Effector memory CD4-positive, alpha-beta T cell (primary cell): ENCODE measurements around the gene STK32C.
A peak's percentile ranks its signal among the peaks of the same experiment; 100 is the strongest.
"Not testable (repeated sequence)": the region's sequence is repeated elsewhere in the genome, so short reads cannot be mapped to it uniquely, and the experiment has no call there.

Source experiments
- DNase-seq, 3 donors: peaks; one replicate each; pipeline ENCODE4 v3.0.0-alpha.2; 2020
- H3K27ac ChIP-seq: 2 replicates; pipeline ENCODE4 v1.7.0; 2013; ENCODE audit warnings: mild to moderate bottlenecking, low read length, moderate library complexity; ENCODE audit not compliant: insufficient read depth, poor library complexity, severe bottlenecking
- H3K27me3 ChIP-seq: replicated peaks from 2 replicates; pipeline ENCODE4 v1.7.0; 2013; ENCODE audit warnings: mild to moderate bottlenecking, low read length; ENCODE audit not compliant: insufficient read depth, control insufficient read depth, poor library complexity, severe bottlenecking
- H3K36me3 ChIP-seq: 2 replicates; pipeline ENCODE4 v1.7.0; 2013; ENCODE audit warnings: mild to moderate bottlenecking, low read length, moderate library complexity; ENCODE audit not compliant: control insufficient read depth, insufficient read depth
- H3K4me1 ChIP-seq: 2 replicates; pipeline ENCODE4 v1.7.0; 2013; ENCODE audit warnings: low read length, mild to moderate bottlenecking; ENCODE audit not compliant: control insufficient read depth, insufficient read depth, poor library complexity, severe bottlenecking
- H3K4me3 ChIP-seq: 2 replicates; pipeline ENCODE4 v1.7.0; 2013; ENCODE audit warnings: low read length, low read depth, mild to moderate bottlenecking; ENCODE audit not compliant: insufficient read depth, poor library complexity, severe bottlenecking
- H3K9me3 ChIP-seq: 2 replicates; pipeline ENCODE4 v1.7.0; 2013; ENCODE audit warnings: mild to moderate bottlenecking, low read length, moderate library complexity; ENCODE audit not compliant: control insufficient read depth
- total RNA-seq, 3 donors: gene quantifications; one replicate each; lab custom pipeline; 2026; lab: John Stamatoyannopoulos, UW

Gene STK32C
- total RNA-seq: 5.4 to 8.5 (median 5.7) reads per million in 3 donors

- peaks cover 11% of the 10 kb centered on the region for H3K4me1 ChIP-seq
- DNase-seq: peak; percentile 85 to 87 (median 86)
- H3K36me3 ChIP-seq: no peaks in the 10 kb centered on the region
- H3K27me3 ChIP-seq: no peaks in the 10 kb centered on the region
- peak within 1 kb of the TSS; percentile 48 for H3K27ac ChIP-seq
- H3K4me3 ChIP-seq: peak within 1 kb of the TSS; percentile 64
- no peaks in the 10 kb centered on the region for H3K9me3 ChIP-seq
These were observed at the start of gene STK32C for GRCh38 chr10:132307823-132308586. TSS of gene STK32C (minus strand) at chr10:132307950. CDS start at chr10:132307833, 117 bp downstream.

- Histone ChIP-seq H3K4me1 (no peaks in the 10 kb centered on the region), H3K36me3 (no peaks in the 10 kb centered on the region), H3K27ac (no peak overlapping the region), H3K4me3 (no peak overlapping the region), H3K9me3 (no peaks in the 10 kb centered on the region), H3K27me3 (no peaks in the 10 kb centered on the region)
- no peak for DNase-seq
These were observed 49.0 kb upstream of the STK32C start for GRCh38 chr10:132356621-132357195.

GRCh38 chr10:132355754-132356153 lies 48.0 kb upstream of the STK32C start:
- no peak for DNase-seq
- no peaks in the 10 kb centered on the region for H3K9me3 ChIP-seq
- no peak overlapping the region for H3K4me3 ChIP-seq
- H3K27me3 ChIP-seq: no peaks in the 10 kb centered on the region
- no peaks in the 10 kb centered on the region for H3K36me3 ChIP-seq
- no peaks in the 10 kb centered on the region for H3K4me1 ChIP-seq
- H3K27ac ChIP-seq: no peak overlapping the region

GRCh38 chr10:132355297-132355696 lies 47.5 kb upstream of the STK32C start:
- H3K27ac ChIP-seq: no peak overlapping the region
- H3K9me3 ChIP-seq: no peaks in the 10 kb centered on the region
- DNase-seq: no peak
- no peaks in the 10 kb centered on the region for H3K36me3 ChIP-seq
- H3K4me1 ChIP-seq: no peaks in the 10 kb centered on the region
- H3K27me3 ChIP-seq: no peaks in the 10 kb centered on the region
- no peak overlapping the region for H3K4me3 ChIP-seq

- DNase-seq: no peak
- H3K9me3 ChIP-seq: no peaks in the 10 kb centered on the region
These were observed 46.8 kb upstream of the STK32C start for GRCh38 chr10:132354356-132355094.

GRCh38 chr10:132353456-132354355 lies 46.0 kb upstream of the STK32C start:
- Histone ChIP-seq H3K36me3 (no peaks in the 10 kb centered on the region), H3K4me3 (no peak overlapping the region), H3K4me1 (no peaks in the 10 kb centered on the region), H3K9me3 (no peaks in the 10 kb centered on the region), H3K27ac (no peak overlapping the region), H3K27me3 (no peaks in the 10 kb centered on the region)
- DNase-seq: no peak

More at GRCh38 chr10:132354356-132355094, 46.8 kb upstream of the STK32C start:
- H3K36me3 ChIP-seq: no peaks in the 10 kb centered on the region
- no peaks in the 10 kb centered on the region for H3K4me1 ChIP-seq
- H3K27me3 ChIP-seq: no peaks in the 10 kb centered on the region
- no peak overlapping the region for H3K4me3 ChIP-seq
- H3K27ac ChIP-seq: no peak overlapping the region

- not testable (repeated sequence) for H3K9me3 ChIP-seq, H3K36me3 ChIP-seq, H3K4me1 ChIP-seq, H3K4me3 ChIP-seq, H3K27me3 ChIP-seq, H3K27ac ChIP-seq
- DNase-seq: peak; percentile 35 to 61 (median 49)
These were observed 44.9 kb upstream of the STK32C start for GRCh38 chr10:132352462-132353308.

- no peaks in the 10 kb centered on the region for H3K27me3 ChIP-seq
- no peak overlapping the region for H3K4me3 ChIP-seq
- H3K4me1 ChIP-seq: no peaks in the 10 kb centered on the region
- H3K36me3 ChIP-seq: no peaks in the 10 kb centered on the region
- no peak for DNase-seq
- no peak overlapping the region for H3K27ac ChIP-seq
- no peaks in the 10 kb centered on the region for H3K9me3 ChIP-seq
These were observed 43.9 kb upstream of the STK32C start for GRCh38 chr10:132351611-132352010.

- Histone ChIP-seq H3K4me1 (no peaks in the 10 kb centered on the region), H3K27ac (no peak overlapping the region), H3K36me3 (no peaks in the 10 kb centered on the region), H3K27me3 (no peaks in the 10 kb centered on the region), H3K9me3 (no peaks in the 10 kb centered on the region), H3K4me3 (no peak overlapping the region)
- DNase-seq: no peak
These were observed 43.2 kb upstream of the STK32C start for GRCh38 chr10:132350946-132351345.
